Glutamatergic neuron (in vitro differentiated cells): ENCODE results near the gene LTBP2. TPM values are rescaled to one million over a fixed set of nuclear protein-coding genes. Genes with fewer than 3 reads are reported as not detected.
A peak's percentile ranks its signal among the peaks of the same experiment; 100 is the strongest.

Source experiments
- DNase-seq: peaks from one replicate; pipeline ENCODE4 v3.0.0; 2022
- H3K27ac Mint-ChIP-seq: one replicate; pipeline ENCODE4 v1.8.0; 2020; ENCODE audit warnings: mild to moderate bottlenecking, mixed read lengths, inconsistent platforms; ENCODE audit not compliant: unreplicated experiment
- H3K27me3 Mint-ChIP-seq: one replicate; pipeline ENCODE4 v1.8.0; 2020; ENCODE audit warnings: mild to moderate bottlenecking, moderate library complexity, mixed read lengths, inconsistent platforms; ENCODE audit not compliant: unreplicated experiment
- H3K36me3 Mint-ChIP-seq: one replicate; pipeline ENCODE4 v1.8.0; 2020; ENCODE audit warnings: mild to moderate bottlenecking, mixed read lengths, inconsistent platforms; ENCODE audit not compliant: unreplicated experiment
- H3K4me1 Mint-ChIP-seq: one replicate; pipeline ENCODE4 v1.8.0; 2020; ENCODE audit warnings: mild to moderate bottlenecking, low read depth, mixed read lengths, inconsistent platforms; ENCODE audit not compliant: unreplicated experiment
- H3K4me3 Mint-ChIP-seq: one replicate; pipeline ENCODE4 v1.8.0; 2020; ENCODE audit warnings: mild to moderate bottlenecking, mixed read lengths, inconsistent platforms; ENCODE audit not compliant: unreplicated experiment
- H3K9me3 Mint-ChIP-seq: one replicate; pipeline ENCODE4 v1.8.0; 2020; ENCODE audit warnings: mild to moderate bottlenecking, moderate library complexity, mixed read lengths, inconsistent platforms; ENCODE audit not compliant: unreplicated experiment
- long read RNA-seq: library from polyadenylated mRNA; unstranded; transcript quantifications from one replicate; pipeline ENCODE4 v2.0.0, GENCODE V29; 2020; ENCODE audit not compliant: unreplicated experiment
- total RNA-seq: library from RNA; stranded (reverse); fragmentation: NEBNext Ultra II Directional; extraction: Animal tissue kit (Norgen Biotek cat#: 25700); gene quantifications from one replicate; pipeline ENCODE4 v1.2.1, GENCODE V29; 2021; ENCODE audit not compliant: unreplicated experiment
- TF ChIP-seq, protein P1 (sequence below): fragments of 200-600 bp; sonication (generic); IDR thresholded peaks from one replicate; pipeline ENCODE4 v1.5.0; 2021; ENCODE audit not compliant: partially characterized antibody, unreplicated experiment

Gene LTBP2
- 1.2 TPM for total RNA-seq
- long read RNA-seq, partial matches to known transcripts, result 0 of 1 reads
- long read RNA-seq, other reads (novel, unspliced or antisense), result 1 of 1 reads

DNA sequence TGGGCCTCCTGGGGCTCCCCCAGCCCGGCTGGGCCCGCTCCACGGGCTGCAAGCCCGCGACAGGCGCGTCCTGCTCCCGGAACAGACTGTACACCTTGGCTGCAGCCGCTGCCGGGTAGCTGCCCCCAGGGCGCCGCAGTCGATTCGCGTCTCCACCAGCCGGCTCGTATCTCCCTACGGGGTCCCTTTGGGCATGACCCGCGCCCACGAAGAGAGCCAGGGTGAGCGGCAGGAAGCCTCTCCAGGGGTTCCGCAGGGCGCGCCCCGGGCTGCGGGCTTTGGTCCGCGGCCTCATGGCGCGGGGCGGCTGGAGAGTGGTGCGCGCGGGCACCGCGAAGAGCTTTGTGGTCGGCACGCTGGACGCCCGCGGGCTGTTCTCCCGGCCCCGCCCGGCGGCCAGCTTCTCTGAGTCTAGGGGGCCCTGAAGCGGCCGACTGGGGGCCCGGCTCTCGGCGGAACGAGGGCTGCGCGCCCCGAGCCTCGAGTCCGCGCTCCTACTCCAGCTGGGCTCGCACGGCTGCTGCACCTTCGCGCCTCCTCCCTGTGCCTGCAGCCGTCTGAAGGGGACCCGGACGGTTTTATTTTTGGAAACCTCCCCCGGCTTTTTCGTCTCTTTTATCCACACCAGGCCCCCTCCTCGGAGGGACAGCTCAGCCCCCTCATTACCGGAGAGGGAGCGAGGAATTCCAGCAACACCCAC is at the start of gene LTBP2:
LTBP2 (minus strand) TSS at position 588 of the 700 bp plus-strand sequence; CDS start at position 295, 293 bp downstream.
- Mint-ChIP-seq H3K9me3 (peaks cover 6% of the 10 kb centered on the region), H3K36me3 (peaks cover 3% of the 10 kb centered on the region)

GRCh38 chr14:74660863-74661262 is 48.8 kb upstream of the LTBP2 start:
- Mint-ChIP-seq H3K9me3 (peaks cover 3% of the 10 kb centered on the region), H3K36me3 (peaks cover 8% of the 10 kb centered on the region), H3K27ac (no peak overlapping the region), H3K27me3 (no peaks in the 10 kb centered on the region), H3K4me3 (no peak overlapping the region), H3K4me1 (no peaks in the 10 kb centered on the region)
- TF ChIP-seq, protein P1, sequence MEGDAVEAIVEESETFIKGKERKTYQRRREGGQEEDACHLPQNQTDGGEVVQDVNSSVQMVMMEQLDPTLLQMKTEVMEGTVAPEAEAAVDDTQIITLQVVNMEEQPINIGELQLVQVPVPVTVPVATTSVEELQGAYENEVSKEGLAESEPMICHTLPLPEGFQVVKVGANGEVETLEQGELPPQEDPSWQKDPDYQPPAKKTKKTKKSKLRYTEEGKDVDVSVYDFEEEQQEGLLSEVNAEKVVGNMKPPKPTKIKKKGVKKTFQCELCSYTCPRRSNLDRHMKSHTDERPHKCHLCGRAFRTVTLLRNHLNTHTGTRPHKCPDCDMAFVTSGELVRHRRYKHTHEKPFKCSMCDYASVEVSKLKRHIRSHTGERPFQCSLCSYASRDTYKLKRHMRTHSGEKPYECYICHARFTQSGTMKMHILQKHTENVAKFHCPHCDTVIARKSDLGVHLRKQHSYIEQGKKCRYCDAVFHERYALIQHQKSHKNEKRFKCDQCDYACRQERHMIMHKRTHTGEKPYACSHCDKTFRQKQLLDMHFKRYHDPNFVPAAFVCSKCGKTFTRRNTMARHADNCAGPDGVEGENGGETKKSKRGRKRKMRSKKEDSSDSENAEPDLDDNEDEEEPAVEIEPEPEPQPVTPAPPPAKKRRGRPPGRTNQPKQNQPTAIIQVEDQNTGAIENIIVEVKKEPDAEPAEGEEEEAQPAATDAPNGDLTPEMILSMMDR, result no peak
- no peak for DNase-seq

More for the DNA sequence above, at the start of gene LTBP2:
- TF ChIP-seq, protein P1, result no peak
- H3K27ac Mint-ChIP-seq, result no peak within 1 kb of the TSS
- peaks cover 3% of the 10 kb centered on the region for H3K4me1 Mint-ChIP-seq
- peak within 1 kb of the TSS; percentile 72 for H3K4me3 Mint-ChIP-seq
- peaks cover 11% of the 10 kb centered on the region for H3K27me3 Mint-ChIP-seq
- peak; percentile 56 for DNase-seq

- Mint-ChIP-seq H3K4me1 (no peaks in the 10 kb centered on the region), H3K27ac (no peak overlapping the region), H3K4me3 (no peak overlapping the region), H3K36me3 (peaks cover 8% of the 10 kb centered on the region), H3K27me3 (no peaks in the 10 kb centered on the region), H3K9me3 (peaks cover 3% of the 10 kb centered on the region)
- TF ChIP-seq, protein P1, result no peak
- no peak for DNase-seq
Measured at GRCh38 chr14:74660167-74660566, 48.1 kb upstream of the LTBP2 start.

GRCh38 chr14:74658535-74659131 is 46.6 kb upstream of the LTBP2 start:
- no peak for DNase-seq
- Mint-ChIP-seq H3K36me3 (peaks cover 2% of the 10 kb centered on the region), H3K27ac (no peak overlapping the region), H3K27me3 (no peaks in the 10 kb centered on the region), H3K4me1 (no peaks in the 10 kb centered on the region), H3K9me3 (peaks cover 3% of the 10 kb centered on the region), H3K4me3 (no peak overlapping the region)
- TF ChIP-seq, protein P1, result no peak

DNA sequence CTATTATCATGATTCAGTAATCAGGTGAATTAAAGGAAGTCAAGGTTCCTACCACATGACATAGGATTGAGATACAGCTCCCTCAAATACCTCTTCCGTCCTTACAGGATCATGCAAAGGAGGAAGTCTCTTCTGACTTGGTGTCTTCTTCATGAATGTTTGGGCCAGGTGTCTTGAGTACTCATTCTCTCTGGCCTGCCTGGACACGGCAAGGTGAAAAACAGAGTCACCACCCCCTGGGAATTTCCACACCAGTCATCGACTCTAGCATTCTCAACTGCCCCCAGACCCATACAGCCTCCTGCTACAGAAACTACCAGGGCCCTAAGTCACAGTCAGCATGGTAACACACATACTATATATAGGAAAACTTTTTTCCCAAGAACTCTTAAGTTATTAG is 44.9 kb upstream of the LTBP2 start:
- Mint-ChIP-seq H3K9me3 (peaks cover 3% of the 10 kb centered on the region), H3K4me3 (no peak overlapping the region), H3K4me1 (no peaks in the 10 kb centered on the region), H3K36me3 (no peaks in the 10 kb centered on the region), H3K27me3 (no peaks in the 10 kb centered on the region), H3K27ac (no peak overlapping the region)
- no peak for DNase-seq
- TF ChIP-seq, protein P1, result no peak
